ENCODE measurements around the gene KRT2.

KRT2 gene

DNA sequence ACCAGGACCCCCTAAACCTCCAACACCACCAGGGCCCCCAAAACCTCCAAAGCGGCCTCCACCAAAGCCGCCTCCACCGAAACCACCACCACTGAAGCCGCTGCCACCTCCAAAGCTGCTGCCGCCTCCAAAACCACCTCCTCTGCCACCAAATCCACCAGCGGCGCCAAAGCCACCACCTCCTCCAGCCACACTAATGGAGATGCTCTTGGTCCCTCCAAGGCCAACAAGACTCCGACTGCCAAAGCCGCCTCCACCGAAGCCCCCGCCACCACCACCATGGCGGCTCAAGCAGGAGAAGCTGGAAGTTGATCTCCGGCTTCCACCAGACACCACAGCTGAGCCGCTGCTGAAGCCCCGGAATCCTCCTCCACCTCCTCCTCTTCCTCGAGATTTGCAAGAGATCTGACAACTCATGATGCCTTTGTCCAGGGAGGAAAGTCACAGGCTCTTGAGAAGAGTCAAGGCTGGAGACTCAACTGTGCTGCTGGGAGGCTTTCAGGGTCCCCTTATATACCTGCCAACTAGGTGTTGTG is at the start of gene KRT2:
Gene KRT2 (minus strand): TSS at position 486 of the 536 bp plus-strand sequence. CDS start 69 bp downstream, at position 417.
- DNase-seq = no peak

DNA sequence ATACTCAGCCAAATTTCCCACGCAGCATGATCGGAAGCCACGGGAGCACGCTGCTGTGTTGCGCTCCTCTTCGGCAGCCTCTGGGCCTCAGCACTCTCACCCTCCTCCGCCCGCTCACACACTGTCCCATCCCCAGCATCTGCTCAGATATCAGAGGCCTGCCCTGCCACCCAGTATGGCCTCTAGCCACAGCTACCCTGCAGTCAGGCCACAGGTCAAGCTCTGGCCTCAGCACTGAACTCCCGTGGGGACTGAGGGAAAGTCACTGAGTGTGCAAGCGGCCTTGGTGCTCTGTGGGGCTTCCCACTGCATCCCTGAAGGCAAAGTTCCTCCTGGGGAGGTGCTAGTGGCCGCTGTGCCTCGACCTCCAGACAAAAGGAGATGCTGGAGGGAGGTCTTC is 49.3 kb upstream of the KRT2 start:
- no peak for DNase-seq

DNA sequence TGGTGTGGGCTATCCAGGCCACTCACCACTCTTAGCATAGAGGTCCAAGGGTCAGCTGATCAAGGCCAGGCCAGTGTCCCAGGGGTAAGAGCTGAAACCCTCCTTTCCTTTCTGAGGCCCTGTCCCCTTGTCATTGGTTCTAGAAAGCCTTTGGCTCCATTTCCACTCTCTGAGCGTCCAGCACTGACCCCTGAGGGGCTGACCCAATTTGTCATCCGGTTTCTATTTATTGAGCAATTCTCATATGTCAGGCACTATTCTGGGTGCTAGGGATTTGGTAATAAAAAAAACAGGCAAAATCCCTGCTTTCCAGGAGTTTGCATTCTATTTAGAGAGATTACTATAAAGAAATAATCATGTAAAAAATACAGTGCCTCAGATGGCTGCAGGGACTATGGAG is 47.9 kb upstream of the KRT2 start:
- no peak for DNase-seq

DNA sequence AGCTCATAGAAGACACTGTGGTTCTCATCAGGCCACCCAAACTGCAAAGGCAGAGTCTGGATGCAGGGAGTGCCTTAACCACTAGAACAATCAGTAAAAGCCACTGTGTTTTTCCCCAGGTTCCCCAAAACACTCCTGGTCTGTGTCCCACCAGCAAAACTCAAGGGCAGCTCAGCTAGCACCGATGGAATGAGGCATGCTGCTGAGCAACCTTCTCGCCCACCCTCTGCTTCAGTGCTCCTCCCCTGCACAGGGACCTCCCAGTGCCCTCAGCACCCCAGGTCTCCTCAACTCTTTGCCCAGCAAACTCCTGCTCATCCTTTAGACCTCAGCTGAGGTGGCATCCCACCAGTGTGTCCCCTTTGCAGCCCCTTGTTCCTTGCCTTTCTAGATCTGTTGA is 47.4 kb upstream of the KRT2 start:
- no peak for DNase-seq

DNA sequence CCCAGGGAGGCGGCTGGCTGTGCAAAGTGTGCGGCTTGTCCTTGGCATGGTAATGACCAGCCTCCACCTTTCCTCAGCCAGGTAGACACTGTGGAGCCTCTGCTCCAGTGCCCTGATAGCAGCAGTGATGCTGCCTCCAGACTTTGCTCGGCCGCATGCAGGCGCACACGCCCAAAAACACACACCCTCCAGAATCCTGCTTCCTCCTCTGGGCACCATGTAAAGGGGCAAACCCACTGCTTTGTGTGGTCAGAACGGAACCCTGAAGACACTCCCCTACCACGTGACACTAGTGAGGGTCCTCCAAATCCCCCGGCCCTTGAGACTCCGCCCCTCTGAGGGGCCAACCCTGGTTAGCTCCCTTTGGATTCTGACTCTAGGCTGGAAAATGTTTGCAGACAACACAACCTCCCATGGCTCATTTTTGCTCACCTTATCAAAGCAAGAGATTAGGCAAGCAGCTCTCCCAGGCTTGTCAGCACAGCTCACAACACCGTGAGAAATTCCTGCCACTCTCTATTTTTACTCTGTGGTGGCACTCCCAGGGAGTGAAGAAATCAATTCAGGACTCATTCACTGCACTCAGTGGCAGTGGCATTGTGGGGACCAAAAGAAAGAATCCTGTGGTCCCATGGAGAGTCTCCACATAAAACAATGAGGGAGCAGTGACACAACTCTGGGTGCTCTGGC is 46.8 kb upstream of the KRT2 start:
- no peak for DNase-seq

DNA sequence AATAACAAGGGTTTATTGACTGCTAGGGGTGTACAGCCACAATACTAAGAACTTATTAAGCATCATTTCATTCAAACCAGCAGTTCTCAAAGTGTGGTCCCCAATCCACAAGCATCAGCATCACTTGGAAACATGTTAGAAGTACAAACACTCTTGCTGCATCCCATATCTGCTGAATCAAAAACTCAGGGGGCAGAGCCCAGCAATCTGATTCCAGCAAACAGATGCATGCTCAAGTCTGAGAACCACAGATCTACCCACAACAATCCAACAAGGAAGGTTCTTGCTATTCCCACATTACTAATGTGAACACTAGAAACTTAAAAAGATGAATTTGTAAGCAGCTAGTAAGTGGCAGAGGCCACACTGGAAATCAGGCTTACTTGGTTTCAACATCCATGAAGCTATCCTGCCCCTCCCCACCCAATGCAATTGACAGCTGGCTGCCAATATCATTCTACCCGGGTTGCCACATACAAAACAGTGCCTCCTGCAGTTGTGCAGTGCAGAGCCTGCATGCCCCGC is 45.1 kb upstream of the KRT2 start:
- no peak for DNase-seq

DNA sequence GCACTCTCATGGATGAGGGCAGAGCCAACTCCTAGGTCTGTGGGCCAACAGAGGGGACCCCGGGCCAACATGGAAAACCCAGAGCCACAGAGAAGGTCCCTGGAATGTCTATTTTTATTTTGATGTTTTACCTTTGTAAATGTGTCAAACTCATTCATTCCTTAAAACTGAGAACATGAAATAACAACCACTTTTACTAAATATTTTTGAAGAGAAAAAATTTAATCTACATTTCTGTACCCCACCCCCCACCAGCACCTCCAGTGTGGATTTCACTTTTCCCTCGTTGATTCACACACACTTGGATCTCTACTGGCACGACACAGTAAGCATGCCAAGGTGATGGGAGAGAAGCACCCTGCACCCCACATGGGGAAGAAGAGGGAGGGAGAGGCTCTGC is 44.6 kb upstream of the KRT2 start:
- no peak for DNase-seq

DNA sequence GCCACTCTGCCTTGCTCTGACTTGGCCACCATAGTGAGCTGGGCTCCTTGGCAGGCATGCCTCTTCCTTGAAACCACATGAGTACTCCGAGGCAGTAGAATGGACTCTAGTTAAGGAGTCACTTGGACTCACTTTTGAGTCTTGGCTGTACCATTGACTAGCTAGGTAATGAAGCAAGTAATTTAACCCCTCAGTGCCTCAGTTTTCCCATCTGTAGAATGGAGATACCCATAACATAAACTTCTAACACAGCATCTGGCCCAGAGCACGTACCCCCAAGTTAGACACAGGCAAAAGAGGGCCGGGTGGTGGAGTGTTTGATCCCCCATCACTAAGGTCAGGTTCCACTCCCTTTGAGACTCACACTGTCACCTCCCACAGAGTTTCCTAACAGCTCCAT is 43.0 kb upstream of the KRT2 start:
- no peak for DNase-seq

DNA sequence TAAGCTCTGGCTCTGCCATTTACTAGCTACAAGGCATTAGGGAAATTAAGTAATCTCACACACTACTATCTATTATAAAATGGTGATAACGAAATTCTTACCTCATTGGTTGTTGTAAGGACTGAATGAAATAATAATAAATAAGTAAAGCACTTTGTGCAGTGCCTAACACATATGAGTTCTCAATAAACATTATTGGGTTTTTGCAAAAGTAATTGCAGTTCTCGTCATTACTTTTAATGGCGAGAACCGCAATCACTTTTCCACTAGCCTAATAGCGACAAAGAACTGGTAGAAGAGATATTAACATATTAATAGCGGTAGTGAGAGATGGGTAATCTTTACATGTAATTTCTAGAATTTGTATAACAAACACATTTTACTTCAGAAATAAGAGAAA is 42.1 kb upstream of the KRT2 start:
- DNase-seq = no peak

DNA sequence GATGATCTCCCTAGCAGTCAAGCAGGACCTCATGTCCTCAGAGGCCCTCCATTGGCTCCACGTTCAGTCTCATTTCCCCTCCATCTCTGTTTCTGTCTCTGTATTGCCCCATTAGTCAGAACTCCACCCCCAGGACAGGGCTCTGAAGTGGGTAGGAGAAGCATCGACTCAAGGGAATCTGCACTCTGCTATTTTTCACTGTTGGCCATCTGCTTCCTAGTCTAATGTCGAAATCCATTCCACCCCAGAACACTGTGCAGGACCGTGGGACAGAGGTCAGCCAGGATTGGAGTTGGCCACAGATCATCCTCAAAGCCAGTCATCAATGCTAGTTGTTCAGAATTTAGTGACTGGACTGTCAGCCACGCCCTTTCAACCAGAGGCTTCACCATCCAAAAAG is 41.2 kb upstream of the KRT2 start:
- no peak for DNase-seq

DNA sequence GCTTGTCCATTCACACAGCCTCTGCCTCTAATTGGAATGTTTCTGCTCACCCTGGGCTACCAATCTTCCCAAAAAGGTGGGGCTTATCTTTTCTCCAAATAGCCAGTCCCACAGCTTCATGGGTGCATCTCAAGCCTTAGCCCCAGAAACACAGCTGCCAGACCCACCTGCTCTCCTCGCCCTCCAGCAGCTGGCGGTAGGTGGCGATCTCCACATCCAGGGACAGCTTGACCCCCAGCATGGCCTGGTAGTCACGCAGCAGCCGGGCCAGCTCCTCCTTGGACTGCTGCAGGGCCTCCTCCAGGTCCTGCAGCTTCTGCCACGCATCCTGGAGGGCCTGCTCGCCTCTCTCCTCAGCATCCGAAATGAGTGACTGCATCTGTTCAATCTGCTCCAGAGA is 40.2 kb upstream of the KRT2 start:
- no peak for DNase-seq

DNA sequence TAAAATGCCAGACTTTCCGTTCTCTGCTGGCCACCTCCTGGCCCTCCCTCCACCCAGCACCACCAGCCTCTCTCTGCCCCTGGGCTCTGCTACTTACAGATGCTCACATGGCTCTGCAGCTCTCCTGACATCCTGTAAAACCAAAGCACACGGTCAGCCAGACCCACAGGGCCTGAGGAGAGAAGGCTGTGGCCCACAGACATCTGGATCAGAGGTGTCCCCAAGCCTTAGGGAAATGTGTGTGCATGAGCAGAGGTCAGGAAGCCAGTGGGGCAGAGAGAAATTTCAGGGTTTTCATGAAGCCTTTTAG is 39.8 kb upstream of the KRT2 start:
- no peak for DNase-seq

DNA sequence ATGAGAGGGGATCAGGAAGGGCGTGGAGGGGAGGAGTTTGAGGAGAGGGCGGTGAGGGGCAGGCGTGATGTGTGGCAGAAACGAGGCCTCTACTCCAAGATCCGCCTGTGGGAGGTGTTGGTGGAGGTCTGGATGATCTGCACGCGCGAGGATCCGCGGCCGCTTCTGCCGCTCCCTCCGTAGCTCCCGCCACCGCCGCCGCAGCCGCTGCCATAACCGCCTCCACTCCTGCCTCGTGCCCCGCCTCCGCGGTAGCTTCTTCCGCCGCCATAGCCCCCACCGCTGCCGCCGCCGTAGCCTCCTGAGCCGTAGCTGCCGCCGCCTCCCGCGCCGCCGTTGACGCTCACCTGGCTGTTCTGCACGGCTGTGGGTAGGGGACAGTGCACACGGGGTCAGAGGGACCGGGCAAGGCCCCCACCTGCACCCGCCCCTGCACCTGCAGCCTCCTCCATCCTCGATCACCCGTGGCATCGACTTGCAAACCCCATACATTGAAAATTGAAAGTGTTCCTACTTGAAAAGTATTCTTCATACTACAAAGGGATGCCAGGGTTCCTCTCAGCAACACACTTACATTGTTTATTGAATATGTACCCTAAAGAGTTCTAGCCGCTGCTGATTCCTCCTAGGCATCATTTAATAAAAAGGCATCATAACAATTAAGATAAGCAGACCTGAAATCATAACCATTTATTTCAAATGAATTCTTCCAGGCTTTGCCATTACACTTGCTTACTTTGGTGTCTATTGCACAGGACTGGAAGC is 39.2 kb upstream of the KRT2 start:
- DNase-seq = no peak

DNA sequence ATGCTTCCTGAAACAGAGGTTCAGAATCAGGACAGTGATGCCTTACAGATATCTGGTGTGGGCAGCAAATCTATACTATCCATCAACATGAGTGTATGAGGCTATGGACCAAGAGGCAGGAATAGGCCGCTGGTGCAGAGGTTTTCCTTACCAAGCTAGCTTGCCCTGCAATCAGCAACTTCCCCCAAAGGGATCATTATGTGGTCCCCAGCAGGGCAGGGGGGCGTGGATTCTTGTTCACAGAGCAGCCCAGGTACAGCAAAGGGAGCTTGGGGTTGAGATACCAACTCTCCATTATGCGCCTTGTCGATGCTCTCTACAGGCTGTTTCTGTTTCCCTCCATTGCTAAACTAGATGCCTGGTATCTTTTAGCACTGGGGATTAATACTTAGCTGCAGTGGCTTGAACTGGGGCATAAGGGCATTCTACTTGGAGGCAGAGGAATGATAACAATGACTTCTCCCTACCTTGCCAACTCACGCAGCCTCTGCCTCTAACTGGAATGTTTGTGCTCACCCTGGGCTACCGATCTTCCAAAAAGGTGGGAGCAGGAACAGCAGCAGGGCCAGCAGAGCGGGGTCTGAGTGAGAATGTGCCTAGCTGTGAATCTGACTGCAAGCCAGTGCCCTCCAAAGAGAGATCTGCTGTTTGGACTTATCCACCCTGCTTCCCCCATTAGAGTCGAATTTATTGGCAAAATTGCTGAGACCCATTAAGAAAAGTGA is 38.5 kb upstream of the KRT2 start:
- no peak for DNase-seq

DNA sequence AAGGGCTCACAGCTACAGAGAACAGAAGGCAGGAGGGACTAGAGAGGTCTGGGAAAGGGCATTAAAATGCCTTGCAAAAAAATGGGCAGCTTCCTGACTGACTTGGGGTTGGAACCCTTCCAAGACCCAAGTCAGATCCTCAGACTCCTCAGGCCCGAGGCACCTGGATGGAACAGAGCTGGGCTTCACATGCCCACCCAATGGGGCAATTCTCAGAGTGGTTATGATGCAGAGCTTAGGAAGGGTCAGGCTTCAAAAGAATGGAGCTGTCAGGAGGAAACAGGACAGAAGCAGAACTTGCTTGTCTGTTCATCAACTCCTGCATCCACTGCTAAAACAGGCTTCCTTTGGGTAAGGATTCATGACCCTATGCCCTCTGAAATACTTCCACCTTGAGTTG is 37.9 kb upstream of the KRT2 start:
- DNase-seq = no peak

DNA sequence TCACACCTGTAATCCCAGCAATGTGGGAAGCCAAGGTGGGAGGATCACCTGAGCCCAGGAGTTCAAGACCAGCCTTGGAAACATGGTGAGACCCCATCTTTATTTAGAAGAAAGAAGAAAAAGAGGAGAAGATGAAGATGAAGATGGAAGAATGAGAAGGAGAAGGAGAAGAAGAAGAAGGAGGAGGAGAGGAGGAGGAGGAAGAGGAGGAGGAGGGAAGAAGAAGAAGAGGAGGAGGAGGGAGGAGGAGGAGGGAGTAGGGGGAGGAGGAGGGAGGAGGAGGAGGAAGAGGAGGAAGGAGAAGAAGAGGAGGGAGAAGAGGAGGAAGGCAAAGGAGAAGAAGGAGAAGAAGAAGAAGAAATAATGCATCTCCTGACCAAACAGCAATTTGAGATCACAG is 37.2 kb upstream of the KRT2 start:
- DNase-seq = no peak

DNA sequence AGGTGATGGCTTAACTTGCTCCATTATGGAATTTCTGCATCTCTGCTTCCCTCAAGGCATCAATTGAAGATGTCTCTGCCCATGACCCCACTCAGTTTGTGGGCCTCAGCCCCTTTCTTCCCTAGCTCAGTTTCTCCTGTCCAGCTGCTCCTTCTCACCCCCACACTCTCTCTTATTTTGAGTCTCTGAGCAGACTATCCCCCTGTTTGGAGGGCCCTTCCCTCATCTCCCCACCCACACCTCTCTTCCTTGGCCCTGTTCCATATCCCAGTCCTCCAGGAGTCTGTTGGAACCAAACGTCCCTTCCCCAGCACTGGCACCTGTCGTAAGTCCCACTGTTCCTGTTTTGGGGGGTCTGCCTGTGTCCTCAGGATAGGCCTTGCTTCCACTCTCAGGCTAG is 36.5 kb upstream of the KRT2 start:
- no peak for DNase-seq

DNA sequence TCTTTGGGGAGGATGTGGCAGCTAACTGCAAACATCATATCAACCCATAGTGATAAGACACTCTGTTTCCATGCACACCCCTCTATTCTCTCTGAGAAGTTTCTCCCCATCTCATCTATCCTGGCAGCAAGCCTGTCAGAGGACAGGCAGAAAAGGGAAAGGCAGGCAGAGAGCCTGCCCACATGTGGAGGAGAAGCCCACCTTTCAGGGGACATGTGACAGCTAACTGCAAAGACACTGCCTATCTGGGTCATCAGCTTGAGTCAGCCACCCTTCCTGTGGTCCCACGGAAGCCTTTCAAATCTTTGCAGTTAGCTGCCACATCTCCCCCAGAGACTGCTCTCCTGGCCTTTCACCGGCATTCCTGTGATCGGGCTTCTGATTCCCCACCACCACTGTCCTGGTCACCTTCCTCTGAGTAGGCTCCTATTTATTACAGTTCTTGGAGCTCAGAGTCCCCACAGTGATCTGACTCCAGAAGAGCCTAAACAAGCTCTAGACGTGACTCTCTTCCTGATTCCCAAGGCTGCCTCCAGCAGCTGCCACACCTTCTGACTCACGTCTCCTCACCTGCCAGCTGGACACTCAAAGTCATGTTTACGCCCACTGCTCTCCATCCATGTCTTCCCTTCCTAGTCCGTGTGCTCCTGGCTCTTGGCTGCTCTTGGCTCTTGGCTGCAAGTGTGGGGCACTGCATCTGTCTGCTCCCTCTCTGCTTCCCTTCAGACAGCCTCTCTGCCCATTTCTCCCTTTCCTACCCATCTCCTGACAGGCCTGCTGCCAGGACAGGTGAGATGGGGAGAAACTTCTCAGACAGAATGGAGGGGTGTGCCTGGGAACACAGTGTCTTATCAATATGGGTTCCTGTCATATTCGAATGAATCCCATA is 35.7 kb upstream of the KRT2 start:
- no peak for DNase-seq

DNA sequence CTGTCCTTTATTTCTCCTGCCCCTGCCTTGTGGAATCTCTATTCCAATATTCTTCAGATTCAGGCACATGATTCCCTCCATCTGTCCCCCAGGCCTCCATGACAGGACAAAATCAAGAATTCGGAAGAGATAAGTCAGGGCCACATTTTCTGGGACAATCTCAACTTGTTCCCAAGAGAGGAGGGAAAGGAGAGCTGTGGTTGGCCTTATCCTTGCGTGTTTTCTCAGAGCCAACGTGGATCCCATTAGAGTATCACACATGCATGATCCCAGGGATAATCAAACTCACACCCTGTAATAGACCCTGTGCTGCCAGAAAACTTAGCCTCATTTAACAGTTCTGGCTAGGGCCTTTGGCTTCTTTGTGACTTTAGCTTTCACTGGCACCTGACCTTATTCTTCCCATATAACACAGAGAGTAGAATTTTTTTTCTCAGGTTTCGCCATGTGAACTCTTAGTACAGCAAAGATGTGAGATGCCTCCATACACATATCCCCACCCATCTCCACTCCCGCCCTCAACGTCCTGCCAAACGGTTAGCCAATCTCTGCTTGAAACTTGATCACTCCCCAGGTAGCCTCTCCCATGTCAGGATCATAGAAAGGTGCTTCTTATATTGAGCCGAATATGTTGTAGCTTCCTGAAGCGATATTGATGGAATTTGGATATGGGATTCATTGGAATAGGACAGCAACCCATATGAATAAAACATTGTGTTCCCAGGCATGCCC is 34.9 kb upstream of the KRT2 start:
- no peak for DNase-seq

DNA sequence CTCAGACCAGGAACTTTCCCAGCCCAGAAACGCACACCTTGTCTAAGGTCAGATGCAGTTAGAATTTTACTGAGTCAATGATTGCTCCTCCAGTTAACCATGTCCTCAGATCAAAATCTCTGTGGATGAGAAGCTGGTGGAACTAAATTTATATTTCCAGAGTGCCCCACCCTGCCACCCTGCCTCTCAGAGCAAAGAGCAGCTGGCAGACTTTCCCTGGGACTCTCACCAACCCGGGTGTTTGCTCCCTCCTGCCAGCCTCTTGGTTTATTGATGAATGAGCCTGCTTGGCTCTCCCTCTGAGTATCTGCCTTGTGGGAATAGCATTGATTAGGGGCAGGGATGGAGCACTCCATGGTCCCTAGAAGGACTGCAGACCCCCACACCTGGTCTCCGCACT is 34.1 kb upstream of the KRT2 start:
- no peak for DNase-seq

DNA sequence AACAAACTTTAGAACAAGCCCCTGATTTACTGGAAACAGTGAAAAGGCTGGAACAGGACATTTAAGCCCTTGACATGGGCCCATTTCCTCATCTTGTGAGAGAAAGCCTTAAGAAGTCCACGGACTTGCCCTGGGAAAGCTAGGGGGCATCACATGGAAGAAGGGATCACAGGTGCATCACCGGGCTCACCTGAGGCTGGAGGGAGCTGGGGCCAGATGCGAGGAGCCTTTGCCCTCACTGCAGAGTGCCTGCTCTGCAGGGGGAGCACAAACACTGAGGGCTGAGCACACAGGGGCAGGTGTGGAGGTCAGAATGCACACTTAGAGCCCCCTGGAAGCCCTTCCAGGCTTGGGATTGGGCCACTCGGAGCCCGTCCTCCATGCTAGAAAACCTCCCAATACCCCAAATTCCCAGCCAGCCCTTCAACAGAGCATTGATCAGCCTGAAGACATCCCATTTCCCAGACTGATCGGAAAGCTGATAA is 33.4 kb upstream of the KRT2 start:
- DNase-seq = no peak

DNA sequence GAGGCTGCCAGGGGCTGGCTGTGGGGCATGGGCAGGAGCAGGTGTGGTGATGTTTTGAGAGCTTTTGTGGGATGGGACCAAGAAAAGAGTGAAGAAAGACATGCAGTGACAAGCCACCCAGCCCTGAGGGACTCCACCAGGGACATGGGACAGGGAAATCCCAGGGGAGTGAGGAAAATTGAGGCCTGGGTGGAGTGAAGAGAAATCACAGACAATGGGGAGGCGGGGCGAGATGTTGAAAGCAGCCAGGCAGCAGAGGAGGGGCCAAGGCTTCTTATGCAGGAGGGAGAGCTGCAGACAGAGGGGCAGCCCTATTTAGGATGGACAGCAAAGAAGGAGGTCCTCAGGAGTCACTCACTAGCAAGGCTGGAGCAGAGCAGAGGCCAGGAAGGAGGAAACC is 32.4 kb upstream of the KRT2 start:
- DNase-seq = no peak
